HUES64 (cell line): Measurements from ENCODE around the gene STK4.

ENCODE experiments used
- H3K27ac ChIP-seq: 2 replicates; pipeline ENCODE4 v1.7.0; 2013; ENCODE audit warnings: low read depth, low read length, inconsistent platforms
- H3K27me3 ChIP-seq: 2 replicates; pipeline ENCODE4 v1.6.1; 2013; ENCODE audit warnings: mild to moderate bottlenecking, low read length; ENCODE audit not compliant: insufficient read depth
- H3K36me3 ChIP-seq: 2 replicates; pipeline ENCODE4 v1.6.1; 2013; ENCODE audit warnings: mild to moderate bottlenecking, low read length; ENCODE audit not compliant: insufficient read depth
- H3K4me1 ChIP-seq: 2 replicates; pipeline ENCODE4 v1.6.1; 2013; ENCODE audit warnings: mild to moderate bottlenecking, low read length, moderate library complexity; ENCODE audit not compliant: insufficient read depth
- H3K4me3 ChIP-seq: 2 replicates; pipeline ENCODE4 v1.5.1; 2013; ENCODE audit warnings: mild to moderate bottlenecking, low read length, moderate library complexity
- H3K9ac ChIP-seq: 2 replicates; pipeline ENCODE4 v1.6.1; 2013; ENCODE audit warnings: mild to moderate bottlenecking, low read depth, low read length
- H3K9me3 ChIP-seq: 2 replicates; pipeline ENCODE4 v1.6.1; 2013; ENCODE audit warnings: low read depth, low read length; ENCODE audit not compliant: insufficient read depth
- WGBS: fragments of 150-250, 120-280 bp; methylation state at CpG from one replicate; pipeline ENCODE4 v1.1.7; 2013; ENCODE audit warnings: missing lambda C conversion rate; 5-methylcytosine and 5-hydroxymethylcytosine counted together

The STK4 gene

DNA sequence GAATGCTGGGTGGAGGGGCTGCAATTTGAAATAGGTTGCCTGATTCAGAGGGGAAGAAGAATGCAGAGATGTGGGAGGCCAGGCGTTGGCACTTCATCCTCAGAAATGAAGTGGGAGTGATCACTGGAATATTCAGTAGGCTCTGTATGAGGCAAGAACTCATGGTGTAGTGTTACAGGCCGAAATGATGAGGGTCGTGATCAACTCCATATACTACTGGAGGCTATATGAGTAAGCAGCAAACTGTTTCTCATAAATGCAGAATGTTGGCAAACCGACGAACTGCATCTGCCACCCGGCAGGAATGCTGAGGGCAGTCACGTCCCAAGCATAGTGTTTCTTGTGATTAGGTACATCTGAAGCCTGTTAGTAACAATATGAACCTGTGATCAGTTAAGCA is 121.9 kb downstream of the STK4 start:
- Histone ChIP-seq H3K9me3 (no peaks in the 10 kb centered on the region), H3K9ac (no peak overlapping the region), H3K27ac (no peak overlapping the region), H3K36me3 (peaks cover under 1% of the 10 kb centered on the region; the same call in 1 of the 2 replicates), H3K4me3 (no peak overlapping the region), H3K4me1 (no peaks in the 10 kb centered on the region), H3K27me3 (no peaks in the 10 kb centered on the region)
- WGBS = 85% methylated on average over 7 of the region's 7 CpGs

DNA sequence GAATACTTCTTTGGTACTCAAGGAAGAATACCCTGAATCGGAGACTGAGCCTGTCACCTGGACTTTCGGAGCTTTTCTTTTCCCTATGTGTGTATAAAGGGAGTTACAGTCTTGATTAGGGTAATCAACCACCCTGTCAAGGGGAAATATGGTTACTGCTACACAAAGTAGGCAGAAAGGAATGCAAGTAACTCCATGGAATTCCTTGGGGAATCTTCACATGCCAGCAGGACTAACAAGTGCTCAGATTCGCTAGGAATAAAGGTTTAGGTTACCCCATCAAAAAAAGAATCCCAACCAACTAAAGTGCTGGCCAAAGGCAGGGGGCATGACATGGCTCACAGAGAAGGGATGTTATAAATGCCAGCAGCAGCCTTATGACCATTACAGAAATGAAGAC is 124.2 kb downstream of the STK4 start:
- Histone ChIP-seq H3K9ac (no peak overlapping the region), H3K36me3 (no peaks in the 10 kb centered on the region), H3K4me3 (no peak overlapping the region), H3K4me1 (no peaks in the 10 kb centered on the region), H3K9me3 (no peaks in the 10 kb centered on the region), H3K27ac (no peak overlapping the region), H3K27me3 (no peaks in the 10 kb centered on the region)
- 97% methylated on average over 3 of the region's 3 CpGs for WGBS

- Histone ChIP-seq H3K9ac (no peak overlapping the region), H3K9me3 (no peaks in the 10 kb centered on the region), H3K27ac (no peak overlapping the region), H3K36me3 (no peaks in the 10 kb centered on the region), H3K4me3 (no peak overlapping the region), H3K4me1 (no peaks in the 10 kb centered on the region), H3K27me3 (no peaks in the 10 kb centered on the region)
- WGBS = 88% methylated on average over 3 of the region's 3 CpGs
These were observed 125.1 kb downstream of the STK4 start for GRCh38 chr20:45091366-45091765.

DNA sequence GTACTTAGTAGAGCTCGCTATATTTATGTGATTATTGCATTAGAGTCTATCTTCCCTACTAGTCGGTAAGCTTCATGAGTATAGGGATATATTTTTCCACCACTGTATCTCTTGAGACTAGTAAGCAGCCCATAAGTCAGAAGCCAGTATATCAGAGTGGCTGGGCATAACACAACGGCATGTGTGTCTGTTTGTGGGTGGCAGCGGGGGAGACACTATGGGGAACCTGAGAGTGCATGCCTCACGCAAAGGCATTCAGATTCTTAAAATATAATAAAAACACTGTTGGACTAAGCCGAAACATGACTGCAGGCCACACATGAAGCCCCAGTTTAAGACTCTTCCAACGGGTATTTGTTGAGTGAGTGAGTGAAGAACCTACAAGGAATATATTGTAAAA is 126.6 kb downstream of the STK4 start:
- Histone ChIP-seq H3K9me3 (no peaks in the 10 kb centered on the region), H3K36me3 (no peaks in the 10 kb centered on the region), H3K9ac (no peak overlapping the region), H3K4me3 (no peak overlapping the region), H3K4me1 (no peaks in the 10 kb centered on the region), H3K27me3 (peaks cover 13% of the 10 kb centered on the region), H3K27ac (no peak overlapping the region)
- 91% methylated on average over 5 of the region's 7 CpGs for WGBS

DNA sequence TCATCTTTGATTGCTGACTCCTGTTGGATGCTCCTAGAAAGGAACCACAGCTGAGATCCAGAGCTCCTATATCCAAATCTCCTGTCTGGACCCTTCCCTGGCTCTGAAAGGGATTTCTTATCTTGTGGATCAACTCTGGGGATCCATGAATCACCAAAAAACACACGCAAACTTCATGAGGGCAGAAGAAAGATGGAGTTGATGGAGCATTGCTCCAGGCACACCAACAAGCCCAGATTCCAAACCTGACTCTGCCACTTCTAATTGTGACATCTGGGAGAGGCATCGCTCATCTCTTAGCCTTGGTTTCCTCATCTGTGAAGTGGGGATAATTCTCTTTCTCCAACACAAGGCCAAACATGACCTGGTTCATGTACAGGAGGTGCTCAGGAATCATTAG is 127.9 kb downstream of the STK4 start:
- no peaks in the 10 kb centered on the region for H3K36me3 ChIP-seq
- H3K9ac ChIP-seq = no peak overlapping the region
- H3K4me3 ChIP-seq = no peak overlapping the region
- H3K27me3 ChIP-seq = peaks cover 24% of the 10 kb centered on the region
- no peaks in the 10 kb centered on the region for H3K4me1 ChIP-seq
- H3K27ac ChIP-seq = no peak overlapping the region
- no peaks in the 10 kb centered on the region for H3K9me3 ChIP-seq
- WGBS = 100% methylated on average over 1 of the region's 2 CpGs

DNA sequence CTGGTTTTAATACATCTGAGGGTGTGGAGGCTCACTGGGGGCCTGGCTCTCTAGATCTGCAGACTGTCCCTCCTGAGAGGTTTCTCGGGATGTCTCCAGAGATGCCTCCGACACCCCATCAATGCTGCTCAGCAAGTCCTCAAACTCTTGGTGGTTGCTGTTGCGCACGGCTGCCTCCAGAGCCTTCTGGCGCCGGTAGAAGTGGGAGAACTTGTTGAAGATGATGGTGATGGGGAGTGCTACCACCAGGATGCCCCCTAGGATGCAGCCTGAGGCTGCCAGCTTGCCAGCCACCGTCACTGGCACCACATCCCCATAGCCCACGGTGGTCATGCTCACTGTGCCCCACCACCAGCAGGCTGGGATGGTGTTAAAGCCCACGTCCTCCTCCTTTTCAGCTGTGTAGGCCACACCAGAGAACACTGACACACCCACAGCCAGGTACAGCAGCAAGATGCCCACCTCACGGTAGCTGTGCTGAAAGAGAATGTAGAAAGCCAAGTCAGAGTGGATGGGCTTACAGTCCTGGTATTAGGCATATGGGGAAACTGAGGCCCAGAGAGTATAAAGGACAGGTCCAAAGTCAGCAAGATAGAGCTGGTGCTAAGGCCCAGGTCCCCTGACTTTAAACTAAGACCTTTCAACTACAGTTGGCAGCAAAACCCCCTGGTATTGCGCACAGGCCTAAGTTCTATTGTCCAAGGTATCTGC is 128.7 kb downstream of the STK4 start:
- H3K27me3 ChIP-seq = peaks cover 32% of the 10 kb centered on the region
- WGBS = 94% methylated on average over 11 of the region's 11 CpGs
- H3K4me3 ChIP-seq = no peak overlapping the region
- no peak overlapping the region for H3K9ac ChIP-seq
- no peak overlapping the region for H3K27ac ChIP-seq
- no peaks in the 10 kb centered on the region for H3K36me3 ChIP-seq
- no peaks in the 10 kb centered on the region for H3K4me1 ChIP-seq
- no peaks in the 10 kb centered on the region for H3K9me3 ChIP-seq

- Histone ChIP-seq H3K4me3 (no peak overlapping the region), H3K4me1 (no peaks in the 10 kb centered on the region), H3K9me3 (no peaks in the 10 kb centered on the region), H3K27ac (no peak overlapping the region), H3K9ac (no peak overlapping the region), H3K36me3 (no peaks in the 10 kb centered on the region), H3K27me3 (peaks cover 40% of the 10 kb centered on the region)
- WGBS = 31% methylated on average over 7 of the region's 7 CpGs
These were observed 129.5 kb downstream of the STK4 start for GRCh38 chr20:45095805-45096238.

DNA sequence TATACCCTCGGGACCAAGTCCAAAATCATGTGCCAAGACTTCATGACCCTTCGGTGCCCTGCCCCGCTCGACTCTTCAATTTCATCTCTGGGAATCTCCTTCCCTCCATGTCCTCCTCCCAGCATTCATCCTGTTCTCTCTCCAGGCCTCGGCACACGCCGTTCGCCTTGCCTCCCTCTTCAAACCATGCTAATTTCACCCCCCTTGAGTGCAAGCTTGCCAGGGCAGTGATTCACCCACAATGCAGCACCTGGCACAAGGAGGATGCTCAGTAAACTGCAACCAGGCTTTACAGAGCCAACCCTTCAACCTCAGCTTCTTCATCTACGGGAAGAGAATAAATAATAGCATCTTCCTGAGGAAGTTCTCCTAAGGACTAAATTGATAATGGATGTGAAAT is 130.5 kb downstream of the STK4 start:
- Histone ChIP-seq H3K4me1 (no peaks in the 10 kb centered on the region), H3K27ac (no peak overlapping the region), H3K27me3 (peaks cover 49% of the 10 kb centered on the region), H3K9ac (no peak overlapping the region), H3K9me3 (no peaks in the 10 kb centered on the region), H3K36me3 (no peaks in the 10 kb centered on the region), H3K4me3 (no peak overlapping the region)
- WGBS = 93% methylated on average over 9 of the region's 9 CpGs

- Histone ChIP-seq H3K9ac (no peak overlapping the region), H3K9me3 (no peaks in the 10 kb centered on the region), H3K4me3 (no peak overlapping the region), H3K4me1 (no peaks in the 10 kb centered on the region), H3K36me3 (no peaks in the 10 kb centered on the region), H3K27me3 (peaks cover 49% of the 10 kb centered on the region), H3K27ac (no peak overlapping the region)
- 97% methylated on average over 56 of the region's 56 CpGs for WGBS
These were observed 131.3 kb downstream of the STK4 start for GRCh38 chr20:45097485-45098102.

DNA sequence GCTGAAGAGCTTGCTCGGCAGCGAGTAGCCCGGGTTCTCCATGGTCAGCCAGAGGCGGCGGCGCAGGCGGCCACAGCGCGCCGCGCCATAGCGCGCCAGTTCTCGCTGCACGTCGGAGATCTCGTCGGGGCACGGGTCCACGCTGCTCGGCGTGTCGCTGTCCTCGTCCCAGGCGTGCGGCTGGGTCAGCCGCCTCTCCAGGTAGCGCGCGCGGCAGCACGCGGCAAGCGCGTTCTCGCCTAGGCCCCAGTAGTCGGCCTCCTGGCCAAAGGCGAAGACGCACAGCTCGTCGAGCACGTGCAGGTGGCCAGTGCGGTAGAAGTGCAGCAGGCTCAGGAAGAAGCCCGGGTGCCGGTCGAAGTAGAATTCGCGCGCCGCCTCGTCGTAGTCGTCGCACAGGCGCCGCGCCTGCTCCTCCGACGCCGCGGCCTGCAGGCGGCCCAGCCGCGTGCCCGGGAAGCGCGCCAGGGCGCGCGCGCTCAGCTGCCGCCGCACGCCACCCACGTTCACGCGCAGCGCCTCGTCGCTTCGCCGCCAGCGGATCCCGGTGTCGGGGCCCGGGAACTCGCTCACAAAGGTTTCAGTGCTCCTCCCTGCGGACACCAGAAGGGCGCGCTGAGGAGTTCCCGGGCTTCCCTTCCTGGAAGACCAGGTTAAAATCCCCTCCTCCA is 131.9 kb downstream of the STK4 start:
- no peaks in the 10 kb centered on the region for H3K4me1 ChIP-seq
- peaks cover 49% of the 10 kb centered on the region for H3K27me3 ChIP-seq
- H3K9me3 ChIP-seq = no peaks in the 10 kb centered on the region
- 80% methylated on average over 90 of the region's 91 CpGs for WGBS
- H3K36me3 ChIP-seq = no peaks in the 10 kb centered on the region
- no peak overlapping the region; the same call in 1 of the 2 replicates for H3K9ac ChIP-seq
- H3K27ac ChIP-seq = no peak overlapping the region
- peak overlapping the region; percentile 15; the same call in 1 of the 2 replicates for H3K4me3 ChIP-seq

DNA sequence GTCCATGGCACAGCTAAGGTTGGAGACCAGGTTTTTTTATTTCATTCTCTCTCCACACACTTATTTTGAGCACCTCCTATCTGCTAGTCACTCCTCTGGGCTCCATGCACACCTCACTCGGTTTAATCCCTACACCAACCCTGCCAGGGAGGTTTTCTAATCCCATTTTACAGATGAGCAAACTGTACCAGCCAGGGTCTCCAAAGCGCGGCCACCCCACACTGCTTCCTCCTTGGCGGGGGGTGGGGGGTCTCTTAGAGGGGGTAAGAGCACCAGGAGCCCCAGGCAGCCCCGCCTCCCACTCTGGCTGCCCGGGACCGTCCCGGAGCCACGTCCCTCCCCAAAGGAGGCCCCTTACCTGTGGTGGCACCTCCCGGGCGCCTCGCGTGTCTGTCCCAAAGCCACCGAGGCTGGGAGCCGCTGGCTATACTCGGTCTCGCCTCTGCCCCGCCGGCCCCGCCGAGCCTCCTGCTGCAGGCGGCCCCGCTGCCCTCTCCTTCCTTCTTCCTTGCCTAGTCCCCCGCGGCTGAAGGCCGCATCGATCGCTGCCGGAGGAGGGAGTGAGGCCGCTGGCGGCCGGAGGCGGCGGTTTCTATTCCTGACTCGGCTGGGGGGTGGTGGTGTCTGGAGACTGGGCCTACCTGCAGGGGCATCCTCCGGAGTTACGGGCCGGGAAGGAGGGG is 134.4 kb downstream of the STK4 start, which contains the start of gene KCNS1:
Gene KCNS1, minus strand, starts transcription at position 565 of the 683 bp plus-strand sequence. CDS start 1,891 bp downstream, outside the sequence.
- Histone ChIP-seq H3K27ac (no peak within 1 kb of the TSS), H3K9me3 (no peaks in the 10 kb centered on the region), H3K4me1 (no peaks in the 10 kb centered on the region), H3K36me3 (no peaks in the 10 kb centered on the region), H3K27me3 (peaks cover 49% of the 10 kb centered on the region), H3K4me3 (peak within 1 kb of the TSS; percentile 44), H3K9ac (peak within 1 kb of the TSS; percentile 48; the same call in 1 of the 2 replicates)
- WGBS = 5% methylated on average over 36 of the region's 38 CpGs
